ENCODE measurements around the gene CUX1.

Gene CUX1

DNA sequence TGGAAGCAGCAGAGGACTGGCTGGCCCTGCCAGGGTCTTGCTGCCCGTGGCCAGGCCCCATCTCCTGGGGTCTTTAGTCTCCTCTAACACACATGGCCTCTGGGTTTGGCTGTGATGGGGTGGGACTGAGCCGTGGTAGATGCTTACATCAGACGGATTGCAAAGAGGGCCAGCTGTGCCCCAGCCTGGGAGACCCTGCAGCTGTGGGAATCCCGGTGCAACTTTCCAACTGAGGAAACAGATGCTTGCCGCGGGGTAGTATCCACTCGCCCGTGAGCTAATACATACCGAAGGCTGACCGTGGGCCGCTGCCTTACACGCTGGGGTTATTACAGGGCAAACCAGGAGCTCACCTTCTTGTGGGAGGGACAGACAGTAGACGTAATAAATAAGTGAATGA is 445.1 kb downstream of the CUX1 start:
- H3K4me1 ChIP-seq (ENCODE audit: control insufficient read depth in 1 of 2, insufficient read depth in 1 of 2, low read depth in 1 of 2, low read length in 1 of 2): no peaks in the 10 kb centered on the region
- H3K27me3 ChIP-seq: no peaks in the 10 kb centered on the region
- TF ChIP-seq, protein P1, sequence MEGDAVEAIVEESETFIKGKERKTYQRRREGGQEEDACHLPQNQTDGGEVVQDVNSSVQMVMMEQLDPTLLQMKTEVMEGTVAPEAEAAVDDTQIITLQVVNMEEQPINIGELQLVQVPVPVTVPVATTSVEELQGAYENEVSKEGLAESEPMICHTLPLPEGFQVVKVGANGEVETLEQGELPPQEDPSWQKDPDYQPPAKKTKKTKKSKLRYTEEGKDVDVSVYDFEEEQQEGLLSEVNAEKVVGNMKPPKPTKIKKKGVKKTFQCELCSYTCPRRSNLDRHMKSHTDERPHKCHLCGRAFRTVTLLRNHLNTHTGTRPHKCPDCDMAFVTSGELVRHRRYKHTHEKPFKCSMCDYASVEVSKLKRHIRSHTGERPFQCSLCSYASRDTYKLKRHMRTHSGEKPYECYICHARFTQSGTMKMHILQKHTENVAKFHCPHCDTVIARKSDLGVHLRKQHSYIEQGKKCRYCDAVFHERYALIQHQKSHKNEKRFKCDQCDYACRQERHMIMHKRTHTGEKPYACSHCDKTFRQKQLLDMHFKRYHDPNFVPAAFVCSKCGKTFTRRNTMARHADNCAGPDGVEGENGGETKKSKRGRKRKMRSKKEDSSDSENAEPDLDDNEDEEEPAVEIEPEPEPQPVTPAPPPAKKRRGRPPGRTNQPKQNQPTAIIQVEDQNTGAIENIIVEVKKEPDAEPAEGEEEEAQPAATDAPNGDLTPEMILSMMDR (IDR thresholded peaks at IDR 0.05): no peak
- no peak overlapping the region for H3K27ac ChIP-seq
- H3K4me3 ChIP-seq (ENCODE audit: low read depth in 1 of 2, low read length in 1 of 2): no peak overlapping the region
- no peaks in the 10 kb centered on the region for H3K36me3 ChIP-seq
- H3K9me3 ChIP-seq: no peaks in the 10 kb centered on the region

GRCh38 chr7:102264367-102264891 is 447.0 kb downstream of the CUX1 start:
- H3K27me3 ChIP-seq: no peaks in the 10 kb centered on the region
- no peaks in the 10 kb centered on the region for H3K9me3 ChIP-seq
- TF ChIP-seq, protein P1 (IDR thresholded peaks at IDR 0.05): no peak
- no peak overlapping the region for H3K27ac ChIP-seq
- no peaks in the 10 kb centered on the region for H3K4me1 ChIP-seq (ENCODE audit: control insufficient read depth in 1 of 2, insufficient read depth in 1 of 2, low read depth in 1 of 2, low read length in 1 of 2)
- no peak overlapping the region for H3K4me3 ChIP-seq (ENCODE audit: low read depth in 1 of 2, low read length in 1 of 2)
- H3K36me3 ChIP-seq: no peaks in the 10 kb centered on the region

- TF ChIP-seq, protein P1 (IDR thresholded peaks at IDR 0.05): no peak
- H3K4me3 ChIP-seq (ENCODE audit: low read depth in 1 of 2, low read length in 1 of 2): no peak overlapping the region
Observed at GRCh38 chr7:102266541-102266940, 449.1 kb downstream of the CUX1 start.

DNA sequence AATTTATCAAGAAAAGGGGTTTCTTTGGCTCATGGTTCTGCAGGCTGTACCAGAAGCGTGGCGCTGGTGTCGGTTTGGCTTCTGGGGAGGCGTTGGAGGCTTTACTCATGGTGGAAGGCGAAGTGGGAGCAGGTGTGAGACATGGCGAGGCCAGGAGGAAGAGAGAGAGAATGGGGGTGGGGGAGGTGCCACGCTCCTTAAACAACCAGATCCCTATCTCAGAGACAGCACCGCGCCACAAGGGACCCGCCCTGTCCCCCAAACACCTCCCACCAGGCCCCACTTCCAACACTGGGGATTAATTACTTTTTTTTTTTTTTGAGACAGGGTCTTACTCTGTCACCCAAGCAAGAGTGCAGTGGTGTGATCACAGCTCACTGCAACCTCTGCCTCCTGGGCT is 451.2 kb downstream of the CUX1 start:
- no peaks in the 10 kb centered on the region for H3K4me1 ChIP-seq (ENCODE audit: control insufficient read depth in 1 of 2, insufficient read depth in 1 of 2, low read depth in 1 of 2, low read length in 1 of 2)
- no peaks in the 10 kb centered on the region for H3K27me3 ChIP-seq
- H3K36me3 ChIP-seq: no peaks in the 10 kb centered on the region
- no peak overlapping the region for H3K27ac ChIP-seq
- TF ChIP-seq, protein P1 (IDR thresholded peaks at IDR 0.05): no peak
- H3K4me3 ChIP-seq (ENCODE audit: low read depth in 1 of 2, low read length in 1 of 2): no peak overlapping the region
- H3K9me3 ChIP-seq: no peaks in the 10 kb centered on the region

More at GRCh38 chr7:102266541-102266940, 449.1 kb downstream of the CUX1 start:
- H3K4me1 ChIP-seq (ENCODE audit: control insufficient read depth in 1 of 2, insufficient read depth in 1 of 2, low read depth in 1 of 2, low read length in 1 of 2): no peaks in the 10 kb centered on the region
- H3K27ac ChIP-seq: no peak overlapping the region
- no peaks in the 10 kb centered on the region for H3K27me3 ChIP-seq
- H3K9me3 ChIP-seq: no peaks in the 10 kb centered on the region
- no peaks in the 10 kb centered on the region for H3K36me3 ChIP-seq

DNA sequence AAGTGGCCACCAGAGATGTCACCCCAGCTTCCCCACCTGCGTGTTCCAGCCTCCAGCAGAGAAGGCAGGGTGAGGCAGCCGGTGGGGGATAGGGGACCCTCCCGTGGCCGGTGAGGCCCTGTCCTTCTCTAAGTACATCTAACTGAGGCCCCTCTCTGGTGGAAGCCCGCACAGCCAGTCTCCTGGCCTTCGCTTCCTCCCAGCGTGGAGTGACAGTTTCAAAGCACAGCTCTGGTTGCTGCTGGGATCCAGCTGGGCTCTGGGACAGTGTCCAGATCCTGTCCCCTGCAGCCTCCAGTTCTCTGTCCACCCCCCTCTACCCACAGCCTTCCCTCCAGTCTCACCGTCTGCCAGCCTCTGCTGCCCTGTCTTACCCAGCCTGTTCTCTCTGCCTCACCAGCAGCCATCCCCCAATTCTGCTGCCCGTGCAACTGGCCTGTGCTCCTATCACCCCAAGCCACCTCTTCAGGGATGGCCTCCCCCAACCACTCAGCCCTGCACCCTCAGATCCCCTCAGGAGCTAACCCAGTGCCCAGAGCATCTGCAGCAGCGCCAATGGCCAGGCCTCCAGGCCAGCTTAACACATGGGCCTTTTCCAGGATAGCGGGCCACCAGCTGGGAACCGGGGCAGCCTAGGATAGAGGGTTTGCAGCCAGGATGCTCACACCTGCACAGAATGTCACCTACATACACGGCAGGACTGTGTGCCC is 452.9 kb downstream of the CUX1 start:
- Histone ChIP-seq H3K4me3 (ENCODE audit: low read depth in 1 of 2, low read length in 1 of 2) (no peak overlapping the region), H3K9me3 (no peaks in the 10 kb centered on the region), H3K4me1 (ENCODE audit: control insufficient read depth in 1 of 2, insufficient read depth in 1 of 2, low read depth in 1 of 2, low read length in 1 of 2) (no peaks in the 10 kb centered on the region), H3K36me3 (no peaks in the 10 kb centered on the region), H3K27ac (no peak overlapping the region), H3K27me3 (no peaks in the 10 kb centered on the region)
- TF ChIP-seq, protein P1 (IDR thresholded peaks at IDR 0.05): no peak

All from neutrophil (primary cell).